CD14-positive monocyte (primary cell): ENCODE data around the gene IGHMBP2. TPM values are rescaled to one million over a fixed set of nuclear protein-coding genes. Genes with fewer than 3 reads are reported as not detected.

Experiments
- DNase-seq, 3 donors: peaks; one replicate each; pipeline ENCODE4 v3.0.0-alpha.2; 2011 to 2022
- H2AFZ ChIP-seq: 2 replicates; pipeline ENCODE4 v1.6.0; 2012; ENCODE audit warnings: mild to moderate bottlenecking, low read depth, low read length, inconsistent platforms; ENCODE audit not compliant: insufficient read depth, poor library complexity, severe bottlenecking
- H3K27ac ChIP-seq, 2 donors: 1 replicate in 1 of 2; 2 replicates in 1 of 2; pipeline ENCODE4 v1.5.1; 2012 to 2013; ENCODE audit warnings: low read length in 2 of 2, control low read depth in 1 of 2, inconsistent platforms in 1 of 2, low read depth in 1 of 2, mild to moderate bottlenecking in 1 of 2
- H3K27me3 ChIP-seq, 2 donors: one replicate each; pipeline versions ENCODE4 v1.6.0 to v1.6.1; 2011 to 2013; ENCODE audit warnings: low read length in 2 of 2; ENCODE audit not compliant: control insufficient read depth in 2 of 2, insufficient read depth in 2 of 2
- H3K36me3 ChIP-seq, 2 donors: replicated peaks in 1 of 2; 1 replicate in 1 of 2; 2 replicates in 1 of 2; pipeline versions ENCODE4 v1.5.1 to v1.6.1; 2012 to 2013; ENCODE audit warnings: low read length in 2 of 2, control low read depth in 1 of 2, inconsistent platforms in 1 of 2, mild to moderate bottlenecking in 1 of 2; ENCODE audit not compliant: insufficient read depth in 2 of 2, control insufficient read depth in 1 of 2
- H3K4me1 ChIP-seq, 2 donors: 1 replicate in 1 of 2; 2 replicates in 1 of 2; pipeline versions ENCODE4 v1.5.1 to v1.6.1; 2012 to 2013; ENCODE audit warnings: low read length in 2 of 2, control low read depth in 1 of 2, inconsistent platforms in 1 of 2, mild to moderate bottlenecking in 1 of 2, moderate library complexity in 1 of 2; ENCODE audit not compliant: insufficient read depth in 2 of 2, control insufficient read depth in 1 of 2
- H3K4me2 ChIP-seq: replicated peaks from 2 replicates; pipeline ENCODE3; 2012; ENCODE audit warnings: low read length, moderate library complexity, mild to moderate bottlenecking; ENCODE audit not compliant: poor library complexity, severe bottlenecking; ENCODE audit errors: extremely low read depth
- H3K4me3 ChIP-seq, 3 experiments: fragments of 200-600 bp in 1 of 3; sonication (generic) in 1 of 3; replicated peaks in 1 of 3; 1 replicate in 2 of 3; 2 replicates in 1 of 3; pipeline ENCODE4 v1.5.1; 2011 to 2013; ENCODE audit warnings: low read length in 3 of 3, mild to moderate bottlenecking in 3 of 3, control low read depth in 2 of 3, low read depth in 2 of 3, inconsistent platforms in 1 of 3, moderate library complexity in 1 of 3
- H3K79me2 ChIP-seq: 2 replicates; pipeline ENCODE4 v1.6.0; 2012; ENCODE audit warnings: mild to moderate bottlenecking, control low read depth, inconsistent platforms, low read length, moderate library complexity; ENCODE audit not compliant: insufficient read depth
- H3K9ac ChIP-seq: 2 replicates; pipeline ENCODE4 v1.6.0; 2017; ENCODE audit warnings: low read length, mild to moderate bottlenecking; ENCODE audit not compliant: insufficient read depth, poor library complexity, severe bottlenecking
- H3K9me3 ChIP-seq, 2 donors: replicated peaks in 1 of 2; 1 replicate in 1 of 2; 2 replicates in 1 of 2; pipeline versions ENCODE4 v1.5.1 to v1.6.1; 2012 to 2013; ENCODE audit warnings: low read length in 2 of 2, control low read depth in 1 of 2; ENCODE audit not compliant: control insufficient read depth in 1 of 2, insufficient read depth in 1 of 2
- H4K20me1 ChIP-seq: 2 replicates; pipeline ENCODE4 v1.6.0; 2012; ENCODE audit warnings: mild to moderate bottlenecking, low read length, control low read depth, moderate library complexity; ENCODE audit not compliant: insufficient read depth
- H3K27ac Mint-ChIP-seq, 7 donors: one replicate each; pipeline ENCODE4 v1.8.0; 2020; ENCODE audit warnings: mild to moderate bottlenecking in 7 of 7, mixed read lengths in 7 of 7, moderate library complexity in 6 of 7, inconsistent platforms in 2 of 7
- H3K27me3 Mint-ChIP-seq, 3 donors: one replicate each; pipeline ENCODE4 v1.8.0; 2021 to 2022; ENCODE audit warnings: low read depth in 3 of 3, mild to moderate bottlenecking in 3 of 3, mixed read lengths in 3 of 3, moderate library complexity in 3 of 3, inconsistent platforms in 1 of 3
- H3K36me3 Mint-ChIP-seq, 2 donors: one replicate each; pipeline ENCODE4 v1.8.0; 2020; ENCODE audit warnings: mixed read lengths in 2 of 2, inconsistent platforms in 1 of 2, mild to moderate bottlenecking in 1 of 2
- H3K4me1 Mint-ChIP-seq: one replicate; pipeline ENCODE4 v1.8.0; 2020; ENCODE audit warnings: mild to moderate bottlenecking, mixed read lengths
- H3K4me3 Mint-ChIP-seq, 2 donors: one replicate each; pipeline ENCODE4 v1.8.0; 2020; ENCODE audit warnings: mild to moderate bottlenecking in 2 of 2, mixed read lengths in 2 of 2, moderate library complexity in 1 of 2
- H3K9me3 Mint-ChIP-seq, 7 donors: one replicate each; pipeline ENCODE4 v1.8.0; 2020 to 2022; ENCODE audit warnings: mixed read lengths in 7 of 7, mild to moderate bottlenecking in 6 of 7, moderate library complexity in 6 of 7, inconsistent platforms in 2 of 7
- CTCF ChIP-seq: fragments of 200-600 bp; IDR thresholded peaks from one replicate; pipeline ENCODE4 v1.8.0; 2022; ENCODE audit warnings: antibody characterized with exemption, mild to moderate bottlenecking
- WGBS: methylation state at CpG from one replicate; pipeline ENCODE4 v1.1.5; 2013; ENCODE audit warnings: missing lambda C conversion rate; ENCODE audit not compliant: insufficient coverage; 5-methylcytosine and 5-hydroxymethylcytosine counted together
- intact Hi-C, 2 donors: fragments of 100-400 bp; cut with micrococcal nuclease; formaldehyde crosslinking; loops; one replicate each; pipeline versions ENCODE4 v1.15.0 to v1.15.1; 2023
- polyA plus RNA-seq, 3 donors: library from polyadenylated mRNA; depleted of rRNA in 1 of 3; unstranded in 2 of 3; stranded (reverse) in 1 of 3; fragments of 300-500 nt in 2 of 3; fragments of >200 nt in 1 of 3; fragmentation: Illumina TruSeq in 2 of 3; gene quantifications; 1 replicate in 2 of 3; 2 replicates in 1 of 3; pipeline ENCODE4 v1.2.3, GENCODE V29; 2012 to 2021

IGHMBP2 gene
- polyA plus RNA-seq, 3 donors: 3.9 to 14.9 (median 6.0) TPM

DNA sequence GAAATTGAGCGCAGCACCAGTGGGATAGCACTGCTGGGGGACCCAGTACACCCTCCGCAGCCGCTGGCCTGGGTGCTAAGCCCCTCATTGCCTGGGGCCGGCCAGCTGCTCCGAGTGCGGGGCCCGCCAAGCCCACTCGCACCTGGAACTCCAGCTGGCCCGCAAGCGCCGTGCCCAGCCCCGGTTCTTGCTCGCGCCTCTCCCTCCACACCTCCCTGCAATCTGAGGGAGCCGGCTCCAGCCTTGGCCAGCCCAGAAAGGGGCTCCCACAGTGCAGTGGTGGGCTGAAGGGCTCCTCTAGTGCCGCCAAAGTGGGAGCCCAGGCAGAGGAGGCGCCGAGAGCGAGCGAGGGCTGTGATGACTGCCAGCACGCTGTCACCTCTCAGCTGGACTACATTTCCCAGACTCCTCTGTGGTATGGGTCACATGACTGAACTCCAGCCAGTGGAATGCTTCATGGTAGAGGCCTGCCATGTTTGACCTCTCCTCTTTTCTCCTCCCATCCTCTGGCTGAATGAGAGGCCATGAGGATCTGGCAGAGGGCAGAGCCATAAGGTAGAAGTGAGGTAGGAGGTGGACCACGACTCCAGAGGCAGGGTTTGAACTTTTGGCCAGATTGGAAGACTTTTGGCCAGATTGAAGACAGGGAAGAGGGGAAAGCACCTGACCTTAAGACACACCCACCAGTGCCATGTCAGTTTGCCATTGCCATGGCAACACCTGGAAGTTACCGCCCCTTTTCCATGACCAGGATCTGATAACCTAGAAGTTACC lies 70.9 kb downstream of the IGHMBP2 start:
- H3K27ac Mint-ChIP-seq: peak overlapping the region in 1 of 7 donors; percentile 17
- H3K4me1 ChIP-seq: no peaks in the 10 kb centered on the region
- no peaks in the 10 kb centered on the region for H3K36me3 Mint-ChIP-seq
- H3K4me3 Mint-ChIP-seq: no peak overlapping the region
- H3K9me3 Mint-ChIP-seq: peaks cover 0 to 4% (median 0%) of the 10 kb centered on the region in 7 donors
- no peaks in the 10 kb centered on the region for H3K36me3 ChIP-seq
- H3K79me2 ChIP-seq: no peaks in the 10 kb centered on the region
- peaks cover 10 to 23% (median 14%) of the 10 kb centered on the region in 3 donors for H3K27me3 Mint-ChIP-seq
- H2AFZ ChIP-seq: peak overlapping the region; percentile 32
- H3K27ac ChIP-seq: no peak overlapping the region
- H3K4me2 ChIP-seq: no peak overlapping the region
- no peaks in the 10 kb centered on the region for H3K9me3 ChIP-seq
- intact Hi-C loops: no loop called here
- DNase-seq: peak; percentile 18 to 47 (median 38)
- peaks cover 1% of the 10 kb centered on the region for H3K4me1 Mint-ChIP-seq
- H3K9ac ChIP-seq: no peak overlapping the region
- H4K20me1 ChIP-seq: no peaks in the 10 kb centered on the region
- no peak for TF ChIP-seq CTCF
- H3K27me3 ChIP-seq: peaks cover 0 to 11% of the 10 kb centered on the region in 2 donors
- 96% methylated on average over 14 of the region's 23 CpGs for WGBS
- H3K4me3 ChIP-seq: no peak overlapping the region

- no peak overlapping the region for H3K4me3 ChIP-seq
- H3K9me3 ChIP-seq: no peaks in the 10 kb centered on the region
- H3K79me2 ChIP-seq: no peaks in the 10 kb centered on the region
- H3K27me3 ChIP-seq: peaks cover 0 to 6% of the 10 kb centered on the region in 2 donors
- no peak overlapping the region for H2AFZ ChIP-seq
- WGBS: 61% methylated on average over 4 of the region's 4 CpGs
- H3K4me1 ChIP-seq: no peaks in the 10 kb centered on the region
- intact Hi-C loops: no loop called here
- no peak overlapping the region for H3K4me2 ChIP-seq
- no peak for TF ChIP-seq CTCF
- Mint-ChIP-seq H3K9me3 (peaks cover 0 to 4% (median 0%) of the 10 kb centered on the region in 7 donors), H3K27me3 (peaks cover 12 to 26% (median 18%) of the 10 kb centered on the region in 3 donors), H3K36me3 (no peaks in the 10 kb centered on the region), H3K27ac (no peak overlapping the region), H3K4me3 (no peak overlapping the region), H3K4me1 (peaks cover 1% of the 10 kb centered on the region)
- no peaks in the 10 kb centered on the region for H4K20me1 ChIP-seq
- DNase-seq: no peak
- no peak overlapping the region for H3K9ac ChIP-seq
- no peaks in the 10 kb centered on the region for H3K36me3 ChIP-seq
- no peak overlapping the region for H3K27ac ChIP-seq
Observed at GRCh38 chr11:68976095-68976494, 72.4 kb downstream of the IGHMBP2 start.
